ENCODE measurements around the gene IL1F10. TPM values are rescaled to one million over a fixed set of nuclear protein-coding genes. Genes with fewer than 3 reads are reported as not detected.

The IL1F10 gene
- total and polyA plus RNA-seq, 2 donors (not counting 3 experiments of a cell fraction or from before 2014, with no cell fraction given), result not detected

GRCh38 chr2:113118263-113118657, 50.5 kb downstream of the IL1F10 start:
- Histone ChIP-seq H3K9me1 (replicated peaks; ENCODE audit: control insufficient read depth, extremely low read depth, insufficient read depth, low read length) (no peaks in the 10 kb centered on the region), H3K9ac (replicated peaks; ENCODE audit: extremely low read depth, insufficient read depth, low read length) (no peak overlapping the region), H3K4me2 (ENCODE audit: insufficient read depth, low read length) (no peak overlapping the region), H3K4me1 (ENCODE audit: control insufficient read depth, extremely low read depth, insufficient read depth, low read length) (no peaks in the 10 kb centered on the region), H3K79me2 (ENCODE audit: control insufficient read depth, insufficient read depth, low read length) (no peaks in the 10 kb centered on the region), H3K27me3 (ENCODE audit: control insufficient read depth in 2 of 2, insufficient read depth in 2 of 2, low read length in 2 of 2) (peaks cover 2 to 11% of the 10 kb centered on the region in 2 experiments), H3K36me3 (ENCODE audit: control insufficient read depth in 2 of 2, extremely low read depth in 1 of 2, insufficient read depth in 2 of 2, low read length in 2 of 2) (no peaks in the 10 kb centered on the region), H4K20me1 (replicated peaks; ENCODE audit: control insufficient read depth, extremely low read depth, insufficient read depth, low read length) (no peaks in the 10 kb centered on the region), H3K27ac (ENCODE audit: insufficient read depth, low read depth, low read length) (no peak overlapping the region), H2AFZ (ENCODE audit: low read depth, low read length) (no peak overlapping the region), H3K9me3 (replicated peaks; ENCODE audit: control insufficient read depth, insufficient read depth, low read length) (no peaks in the 10 kb centered on the region), H3K4me3 (replicated peaks in 1 of 3; ENCODE audit: insufficient read depth in 1 of 3, low read depth in 1 of 3, low read length in 3 of 3) (no peak overlapping the region)
- CTCF ChIA-PET, result interaction anchor here (1.6 kb wide), 1 partner anchor 253 kb away, joined by 3 read pairs; no protein-coding TSS in a partner anchor
- POLR2A ChIA-PET, result no interaction called here
- TF ChIP-seq GATA2 (IDR thresholded peaks at IDR 0.05; ENCODE audit: insufficient read depth, insufficient read length, low read depth, low read length) (no peak), CTCF (IDR thresholded peaks at IDR 0.05; ENCODE audit: extremely low read depth in 1 of 2, insufficient read depth in 1 of 2, low read depth in 1 of 2, low read length in 2 of 2) (no peak), MYC (IDR thresholded peaks at IDR 0.05; ENCODE audit: low read depth, low read length) (no peak), MAX (IDR thresholded peaks at IDR 0.05; ENCODE audit: insufficient read depth, insufficient read length) (no peak), JUN (IDR thresholded peaks at IDR 0.05; ENCODE audit: borderline replicate concordance, insufficient read depth, insufficient read length, low read depth) (no peak), EZH2 (IDR thresholded peaks at IDR 0.05; ENCODE audit: borderline replicate concordance, low read depth, low read length, severe bottlenecking) (no peak), POLR2A (IDR thresholded peaks at IDR 0.05; ENCODE audit: low read depth, low read length) (no peak), POLR2AphosphoS5 (IDR thresholded peaks at IDR 0.05; ENCODE audit: insufficient read depth, low read depth, low read length) (no peak), FOS (IDR thresholded peaks at IDR 0.05; ENCODE audit: borderline replicate concordance, insufficient read depth, low read length) (no peak)
- FAIRE-seq (no peak), DNase-seq (ENCODE audit: low read depth, low spot score) (no peak)
- dilution Hi-C loops (cut with MboI; ENCODE audit: extremely low pct_ligation_motif_present, low sequenced_read_pairs), result no loop called here
- no TSS peak for BruUV-seq (replicated peaks)
- intact Hi-C loops (cut with micrococcal nuclease), result no loop called here

Measured in endothelial cell of umbilical vein (primary cell).